DOHH2 (cell line): Measurements from ENCODE around the gene SCFD2.

Experiments used
- H3F3A ChIP-seq: fragments of 200-600 bp; sonication (generic), shearing (Covaris generic); 2 replicates; pipeline ENCODE4 v1.6.0; 2016; ENCODE audit warnings: antibody characterized with exemption, mild to moderate bottlenecking; ENCODE audit not compliant: control insufficient read depth, insufficient read depth
- H3K27ac ChIP-seq: fragments of 200-600 bp; sonication (generic); 2 replicates; pipeline ENCODE4 v1.5.1; 2014; ENCODE audit warnings: low read depth, mild to moderate bottlenecking, low read length, moderate library complexity
- H3K27me3 ChIP-seq: fragments of 200-600 bp; sonication (generic); 2 replicates; pipeline ENCODE4 v1.6.1; 2014; ENCODE audit warnings: mild to moderate bottlenecking, low read length, mixed read lengths; ENCODE audit not compliant: control insufficient read depth
- H3K36me3 ChIP-seq: fragments of 200-600 bp; sonication (generic); 2 replicates; pipeline ENCODE4 v1.6.1; 2014; ENCODE audit warnings: mild to moderate bottlenecking, low read length, moderate library complexity, mixed read lengths; ENCODE audit not compliant: control insufficient read depth
- H3K4me1 ChIP-seq: fragments of 200-600 bp; sonication (generic); 2 replicates; pipeline ENCODE4 v1.6.1; 2014; ENCODE audit warnings: mild to moderate bottlenecking, low read length, mixed read lengths; ENCODE audit not compliant: control insufficient read depth
- H3K4me2 ChIP-seq: fragments of 200-600 bp; sonication (generic); 2 replicates; pipeline ENCODE4 v1.6.0; 2014; ENCODE audit warnings: mild to moderate bottlenecking, low read length, moderate library complexity
- H3K4me3 ChIP-seq: fragments of 200-600 bp; sonication (generic); 2 replicates; pipeline ENCODE4 v1.5.1; 2014; ENCODE audit warnings: mild to moderate bottlenecking, low read length, mixed read lengths
- H3K79me2 ChIP-seq: fragments of 200-600 bp; sonication (generic); 2 replicates; pipeline ENCODE4 v1.6.1; 2014; ENCODE audit warnings: mild to moderate bottlenecking, low read length, mixed read lengths; ENCODE audit not compliant: control insufficient read depth
- H3K9me2 ChIP-seq: fragments of 200-600 bp; sonication (generic); replicated peaks from 2 replicates; pipeline ENCODE4 v1.6.1; 2014; ENCODE audit warnings: mild to moderate bottlenecking, low read length, mixed read lengths; ENCODE audit not compliant: control insufficient read depth
- H3K9me3 ChIP-seq: fragments of 200-600 bp; sonication (generic); 2 replicates; pipeline ENCODE4 v1.6.1; 2014; ENCODE audit warnings: antibody characterized with exemption, low read length, mixed read lengths; ENCODE audit not compliant: control insufficient read depth, insufficient read depth
- H4K20me1 ChIP-seq: fragments of 200-600 bp; sonication (generic); 2 replicates; pipeline ENCODE4 v1.6.0; 2014; ENCODE audit warnings: low read depth, mild to moderate bottlenecking, antibody characterized with exemption, low read length, moderate library complexity; ENCODE audit not compliant: control insufficient read depth, insufficient read depth
- EZH2phosphoT487 ChIP-seq: fragments of 200-600 bp; sonication (generic); IDR thresholded peaks from 2 replicates; pipeline ENCODE4 v1.6.1; 2017; ENCODE audit warnings: borderline replicate concordance, mild to moderate bottlenecking, antibody characterized with exemption, low read length, moderate library complexity, mixed read lengths
- TF ChIP-seq, protein P1 (sequence below): fragments of 200-600 bp; sonication (generic); IDR thresholded peaks from one replicate; pipeline ENCODE4 v1.5.1; 2014; ENCODE audit warnings: antibody characterized with exemption, mild to moderate bottlenecking, low read depth, low read length; ENCODE audit not compliant: poor library complexity, severe bottlenecking

The SCFD2 gene

DNA sequence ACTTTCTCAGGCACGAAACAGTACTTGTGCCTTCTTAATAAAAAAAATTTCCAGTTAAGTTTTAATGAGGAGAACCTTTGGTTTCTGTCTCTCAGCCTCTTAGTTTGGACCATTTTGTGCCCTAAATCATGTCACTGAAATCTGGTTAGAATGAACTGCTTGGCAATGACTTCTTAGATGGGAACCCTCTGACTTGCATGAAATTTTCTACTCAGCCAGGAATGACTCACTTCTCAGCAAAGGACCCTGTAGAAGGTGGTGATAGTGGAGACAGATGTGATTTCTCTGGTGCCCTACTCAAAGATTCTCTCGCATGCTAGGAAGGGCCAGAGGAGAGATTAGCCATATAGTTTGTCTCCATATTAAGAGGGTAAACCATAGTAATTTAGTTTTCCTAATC is 453.3 kb downstream of the SCFD2 start:
- Histone ChIP-seq H3K27me3 (no peaks in the 10 kb centered on the region), H3K9me3 (no peaks in the 10 kb centered on the region), H3F3A (no peaks in the 10 kb centered on the region), H3K4me1 (peaks cover 4% of the 10 kb centered on the region; the same call in 1 of the 2 replicates), H4K20me1 (no peaks in the 10 kb centered on the region), H3K4me2 (no peak overlapping the region), H3K36me3 (no peaks in the 10 kb centered on the region), H3K79me2 (no peaks in the 10 kb centered on the region), H3K9me2 (no peaks in the 10 kb centered on the region), H3K27ac (no peak overlapping the region), H3K4me3 (no peak overlapping the region)
- TF ChIP-seq EZH2phosphoT487, result no peak
- TF ChIP-seq, protein P1, sequence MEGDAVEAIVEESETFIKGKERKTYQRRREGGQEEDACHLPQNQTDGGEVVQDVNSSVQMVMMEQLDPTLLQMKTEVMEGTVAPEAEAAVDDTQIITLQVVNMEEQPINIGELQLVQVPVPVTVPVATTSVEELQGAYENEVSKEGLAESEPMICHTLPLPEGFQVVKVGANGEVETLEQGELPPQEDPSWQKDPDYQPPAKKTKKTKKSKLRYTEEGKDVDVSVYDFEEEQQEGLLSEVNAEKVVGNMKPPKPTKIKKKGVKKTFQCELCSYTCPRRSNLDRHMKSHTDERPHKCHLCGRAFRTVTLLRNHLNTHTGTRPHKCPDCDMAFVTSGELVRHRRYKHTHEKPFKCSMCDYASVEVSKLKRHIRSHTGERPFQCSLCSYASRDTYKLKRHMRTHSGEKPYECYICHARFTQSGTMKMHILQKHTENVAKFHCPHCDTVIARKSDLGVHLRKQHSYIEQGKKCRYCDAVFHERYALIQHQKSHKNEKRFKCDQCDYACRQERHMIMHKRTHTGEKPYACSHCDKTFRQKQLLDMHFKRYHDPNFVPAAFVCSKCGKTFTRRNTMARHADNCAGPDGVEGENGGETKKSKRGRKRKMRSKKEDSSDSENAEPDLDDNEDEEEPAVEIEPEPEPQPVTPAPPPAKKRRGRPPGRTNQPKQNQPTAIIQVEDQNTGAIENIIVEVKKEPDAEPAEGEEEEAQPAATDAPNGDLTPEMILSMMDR, result no peak

DNA sequence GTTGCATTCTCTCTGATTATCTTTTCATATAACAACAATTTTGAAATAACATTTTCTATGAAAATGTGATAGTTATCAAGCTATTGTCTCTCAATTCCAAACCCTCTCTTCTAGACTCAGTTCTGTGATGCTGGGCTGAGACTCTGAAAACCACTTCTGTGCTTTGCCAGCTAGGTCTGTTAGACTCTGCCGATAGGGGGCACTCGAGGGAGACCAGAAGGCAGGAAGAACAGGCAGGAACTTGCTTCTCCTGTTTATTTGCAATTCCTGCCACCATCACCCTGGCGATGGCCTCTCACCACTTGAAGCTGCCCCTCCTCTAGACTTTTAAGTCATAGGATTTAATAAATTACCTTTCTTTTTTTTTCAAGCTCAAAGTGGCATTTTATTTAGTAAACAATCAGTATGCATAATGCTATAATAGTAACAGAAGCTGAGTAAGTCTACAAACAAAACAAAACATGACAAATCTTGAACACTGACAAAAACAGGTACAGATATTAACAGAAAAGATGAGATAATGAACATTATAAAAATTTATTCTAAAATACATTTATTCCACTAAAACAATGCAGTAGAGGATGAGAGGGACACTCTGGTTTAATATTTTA is 454.1 kb downstream of the SCFD2 start:
- TF ChIP-seq, protein P1, result peak; percentile 90
- no peak for TF ChIP-seq EZH2phosphoT487
- no peaks in the 10 kb centered on the region for H3K9me2 ChIP-seq
- no peaks in the 10 kb centered on the region for H3K9me3 ChIP-seq
- H3K4me2 ChIP-seq, result no peak overlapping the region
- peaks cover 4% of the 10 kb centered on the region; the same call in 1 of the 2 replicates for H3K4me1 ChIP-seq
- H3K4me3 ChIP-seq, result no peak overlapping the region
- no peak overlapping the region for H3K27ac ChIP-seq
- no peaks in the 10 kb centered on the region for H3K27me3 ChIP-seq
- no peaks in the 10 kb centered on the region for H4K20me1 ChIP-seq
- no peaks in the 10 kb centered on the region for H3K79me2 ChIP-seq
- H3K36me3 ChIP-seq, result 0 out of 2 replicates have a peak, but pooled peaks cover 3% of the 10 kb centered on the region
- no peaks in the 10 kb centered on the region for H3F3A ChIP-seq

GRCh38 chr4:52910115-52910514 is 455.7 kb downstream of the SCFD2 start:
- H3K27ac ChIP-seq, result no peak overlapping the region
- no peaks in the 10 kb centered on the region for H3K27me3 ChIP-seq
- H3K4me3 ChIP-seq, result no peak overlapping the region
- H3K36me3 ChIP-seq, result 0 out of 2 replicates have a peak, but pooled peaks cover 3% of the 10 kb centered on the region
- H3K79me2 ChIP-seq, result no peaks in the 10 kb centered on the region
- H3K9me3 ChIP-seq, result no peaks in the 10 kb centered on the region
- H4K20me1 ChIP-seq, result no peaks in the 10 kb centered on the region
- peaks cover 4% of the 10 kb centered on the region; the same call in 1 of the 2 replicates for H3K4me1 ChIP-seq
- H3F3A ChIP-seq, result no peaks in the 10 kb centered on the region
- no peak for TF ChIP-seq EZH2phosphoT487
- TF ChIP-seq, protein P1, result no peak
- H3K9me2 ChIP-seq, result no peaks in the 10 kb centered on the region
- no peak overlapping the region for H3K4me2 ChIP-seq
